Heart left ventricle (tissue), 16 donors: ENCODE measurements around the gene SOX6. TPM values are rescaled to one million over a fixed set of nuclear protein-coding genes. Genes with fewer than 3 reads are reported as not detected.
A peak's percentile ranks its signal among the peaks of the same experiment; 100 is the strongest.

Experiments
- ATAC-seq, 4 donors: fragments of 200-7000 bp; cut with Tn5 transposase; one replicate each; pipeline ENCODE4 v1.9.1; 2020 to 2022; ENCODE audit warnings: moderate library complexity in 4 of 4, mild to moderate bottlenecking in 3 of 4, moderate number of reproducible peaks in 1 of 4
- DNase-seq, 5 donors: peaks; one replicate each; pipeline ENCODE4 v3.0.0-alpha.2; 2020
- H3K27ac ChIP-seq, 12 donors: fragments of 200-600 bp; sonication (generic) in 4 of 12; one replicate each; pipeline versions ENCODE4 v1.5.0 to v1.8.0; 2016 to 2022; ENCODE audit warnings: mild to moderate bottlenecking in 2 of 12
- H3K27me3 ChIP-seq, 9 donors: fragments of 200-600 bp; sonication (generic) in 2 of 9; one replicate each; pipeline versions ENCODE4 v1.5.1 to v1.8.0; 2016 to 2022; ENCODE audit warnings: mild to moderate bottlenecking in 3 of 9
- H3K36me3 ChIP-seq, 9 donors: fragments of 200-600 bp; sonication (generic) in 2 of 9; one replicate each; pipeline versions ENCODE4 v1.5.0 to v1.8.0; 2018 to 2022; ENCODE audit warnings: mild to moderate bottlenecking in 2 of 9
- H3K4me1 ChIP-seq, 12 donors: fragments of 200-600 bp; sonication (generic) in 4 of 12; one replicate each; pipeline versions ENCODE4 v1.5.0 to v1.8.0; 2016 to 2022; ENCODE audit warnings: mild to moderate bottlenecking in 3 of 12
- H3K4me3 ChIP-seq, 12 donors: fragments of 200-600 bp; sonication (generic) in 4 of 12; one replicate each; pipeline versions ENCODE4 v1.5.0 to v1.8.0; 2017 to 2022; ENCODE audit warnings: mild to moderate bottlenecking in 9 of 12, moderate library complexity in 4 of 12
- H3K9me3 ChIP-seq, 12 donors: fragments of 200-600 bp; sonication (generic) in 4 of 12; one replicate each; pipeline versions ENCODE4 v1.5.0 to v1.8.0; 2016 to 2022; ENCODE audit warnings: mild to moderate bottlenecking in 1 of 12
- POLR2A ChIP-seq, 2 donors: fragments of 450-650 bp; IDR thresholded peaks; one replicate each; pipeline ENCODE4 v1.6.1; 2017; ENCODE audit warnings: antibody characterized with exemption in 2 of 2, mild to moderate bottlenecking in 2 of 2, moderate library complexity in 2 of 2
- WGBS, 4 donors: extraction: QIAGEN DNeasy Blood & Tissue Kit in 2 of 4; methylation state at CpG; one replicate each; pipeline versions ENCODE4 v1.1.5 to v1.1.7; 2013 to 2018; 5-methylcytosine and 5-hydroxymethylcytosine counted together
- intact Hi-C, 10 donors: fragments of 100-400 bp; cut with DNase I; formaldehyde crosslinking; loops; one replicate each; pipeline versions ENCODE4 v1.11.1 to v1.14.2; 2022
- polyA plus RNA-seq, 2 donors: library from polyadenylated mRNA; stranded (reverse); fragments of 200-250 nt; gene quantifications; one replicate each; pipeline ENCODE4 v1.2.3, GENCODE V29; 2013
- total RNA-seq, 9 donors: library from RNA; depleted of rRNA in 2 of 9; stranded (reverse); fragments of >200 nt in 2 of 9; fragmentation: NEBNext Ultra II Directional in 3 of 9; extraction: Animal tissue kit (Norgen Biotek cat#: 25700) in 3 of 9; gene quantifications; one replicate each; pipeline versions ENCODE4 v1.1.0 to v1.2.4, GENCODE V29; 2016 to 2023
- TF ChIP-seq, protein P1 (sequence below), 12 donors: fragments of 200-600 bp; sonication (generic) in 4 of 12; IDR thresholded peaks; one replicate each; pipeline versions ENCODE4 v1.5.0 to v1.8.0; 2018 to 2022; ENCODE audit warnings: antibody characterized with exemption in 12 of 12, mild to moderate bottlenecking in 5 of 12
- donor health status: ischemic (EF 13 %, LVEDD 7.1; RV severe dilation, severe dysfunction).
- donor health status: healthy with polysubstance abuse.
- donor health status: DM: no; HTN: yes; CAD: no.
- donor health status: DM: no; HTN: no; CAD: no.
- donor health status: ischemic (EF 25% LVEDD 6.9; RV normal size, moderate dysfunction).
- donor health status: ischemic (EF 25% LVEDD 5.7; RV mildly dilated, moderate dysfunction).
- donor health status: healthy.
- donor health status: DM: yes; HTN: yes; CAD: no.
- donor health status: ischemic (EF 35%, LVEDD 5.7; RV mildly dilated, moderate dysfunction).
- donor health status: nonischemic (EF 11% LVEDD 7.7; RV severe dilation, severe dysfunction).
- donor health status: DM: yes; HTN: yes; CAD: no.
- donor health status: PGD.
- donor health status: ischemic (EF 29% LVEDD 5.4; RV normal size, mild dysfunction).
- donor health status: nonischemic (EF 23%, LVEDD 6.1; RV moderate dilation, normal function).

The SOX6 gene
- total and polyA plus RNA-seq, 11 donors: 1.5 to 39.6 (median 15.6) TPM

DNA sequence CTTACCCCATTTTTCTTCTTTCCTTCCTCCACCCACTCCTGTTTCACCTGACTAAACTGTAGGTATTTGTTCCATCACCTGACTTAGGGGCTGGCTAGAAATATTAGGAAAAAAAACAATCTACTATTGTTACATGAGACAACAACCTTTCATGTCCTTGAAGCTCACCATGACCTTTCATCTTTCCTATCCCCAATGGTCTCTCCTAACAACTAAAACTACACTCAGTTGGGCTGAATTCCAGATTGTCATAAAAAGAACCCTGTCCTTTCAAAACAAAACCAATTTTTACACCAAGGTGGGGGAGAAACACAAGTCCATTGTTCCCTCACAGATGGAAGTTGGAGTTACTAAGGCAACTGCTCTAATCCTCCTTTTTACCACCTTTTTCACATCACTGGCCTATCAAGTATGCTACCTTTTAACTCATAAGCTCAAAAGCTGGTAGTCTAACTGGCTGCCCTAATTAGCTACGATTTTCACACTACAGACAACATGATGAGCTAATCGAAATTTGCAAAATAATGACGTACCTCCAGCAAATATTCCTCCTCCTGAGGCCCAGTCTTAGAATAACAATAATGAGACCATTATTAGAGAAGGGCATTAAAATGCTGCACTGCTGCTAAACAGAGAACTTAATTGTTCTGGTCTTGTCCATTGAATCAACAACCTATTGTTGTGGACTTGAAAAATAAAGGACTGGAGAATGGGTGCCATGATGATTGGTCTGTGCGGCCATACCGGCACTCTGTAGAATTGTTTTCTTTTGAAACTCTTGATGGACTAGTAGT, 46.5 kb upstream of the SOX6 start:
- Histone ChIP-seq H3K27ac (peak overlapping the region in 1 of 12 donors; percentile 20), H3K4me3 (no peak overlapping the region), H3K4me1 (peaks cover 0 to 12% (median 0%) of the 10 kb centered on the region in 12 donors), H3K27me3 (no peaks in the 10 kb centered on the region), H3K9me3 (no peaks in the 10 kb centered on the region), H3K36me3 (no peaks in the 10 kb centered on the region)
- intact Hi-C loops: no loop called here
- DNase-seq: no peak
- ATAC-seq: no peak
- TF ChIP-seq POLR2A (IDR thresholded peaks at IDR 0.05): no peak
- WGBS, 4 donors: 74 to 82% (median 79%) methylated on average over 5 of the region's 5 CpGs

GRCh38 chr11:16397390-16397789, 41.0 kb upstream of the SOX6 start:
- no peak overlapping the region for H3K4me3 ChIP-seq
- DNase-seq (no peak), ATAC-seq (no peak)
- no peak for TF ChIP-seq POLR2A (IDR thresholded peaks at IDR 0.05)
- TF ChIP-seq, protein P1, sequence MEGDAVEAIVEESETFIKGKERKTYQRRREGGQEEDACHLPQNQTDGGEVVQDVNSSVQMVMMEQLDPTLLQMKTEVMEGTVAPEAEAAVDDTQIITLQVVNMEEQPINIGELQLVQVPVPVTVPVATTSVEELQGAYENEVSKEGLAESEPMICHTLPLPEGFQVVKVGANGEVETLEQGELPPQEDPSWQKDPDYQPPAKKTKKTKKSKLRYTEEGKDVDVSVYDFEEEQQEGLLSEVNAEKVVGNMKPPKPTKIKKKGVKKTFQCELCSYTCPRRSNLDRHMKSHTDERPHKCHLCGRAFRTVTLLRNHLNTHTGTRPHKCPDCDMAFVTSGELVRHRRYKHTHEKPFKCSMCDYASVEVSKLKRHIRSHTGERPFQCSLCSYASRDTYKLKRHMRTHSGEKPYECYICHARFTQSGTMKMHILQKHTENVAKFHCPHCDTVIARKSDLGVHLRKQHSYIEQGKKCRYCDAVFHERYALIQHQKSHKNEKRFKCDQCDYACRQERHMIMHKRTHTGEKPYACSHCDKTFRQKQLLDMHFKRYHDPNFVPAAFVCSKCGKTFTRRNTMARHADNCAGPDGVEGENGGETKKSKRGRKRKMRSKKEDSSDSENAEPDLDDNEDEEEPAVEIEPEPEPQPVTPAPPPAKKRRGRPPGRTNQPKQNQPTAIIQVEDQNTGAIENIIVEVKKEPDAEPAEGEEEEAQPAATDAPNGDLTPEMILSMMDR (IDR thresholded peaks at IDR 0.05): no peak
- 53 to 75% (median 63%) methylated on average over 2 of the region's 2 CpGs for WGBS, 4 donors
- H3K36me3 ChIP-seq: no peaks in the 10 kb centered on the region
- H3K9me3 ChIP-seq: no peaks in the 10 kb centered on the region
- H3K27ac ChIP-seq: no peak overlapping the region
- intact Hi-C loops: no loop called here
- H3K4me1 ChIP-seq: peaks cover 0 to 28% (median 3%) of the 10 kb centered on the region in 12 donors
- no peaks in the 10 kb centered on the region for H3K27me3 ChIP-seq

DNA sequence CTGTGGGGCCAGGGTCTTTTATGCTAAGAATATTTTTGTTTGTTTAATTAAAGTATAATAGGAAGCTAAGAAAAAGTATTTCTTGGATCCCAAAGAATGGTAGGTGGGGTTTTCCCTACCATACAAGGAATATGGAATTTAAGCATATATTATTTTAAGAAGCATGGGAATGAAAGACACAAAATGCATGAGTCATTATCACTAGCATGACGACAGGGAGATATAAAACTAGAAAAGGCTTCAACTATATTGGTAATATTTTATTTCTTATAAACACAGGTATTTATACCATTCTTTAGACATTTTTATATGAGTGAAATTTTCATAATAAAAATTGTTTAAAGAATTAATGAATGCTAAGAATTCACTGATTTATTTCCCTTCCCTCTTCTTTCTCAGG, 39.3 kb upstream of the SOX6 start:
- H3K4me1 ChIP-seq: peaks cover 0 to 28% (median 3%) of the 10 kb centered on the region in 12 donors
- intact Hi-C loops: no loop called here
- no peak overlapping the region for H3K4me3 ChIP-seq
- no peak overlapping the region for H3K27ac ChIP-seq
- 37 to 48% (median 43%) methylated on average over 1 of the region's 1 CpG for WGBS, 4 donors
- DNase-seq: no peak
- H3K27me3 ChIP-seq: no peaks in the 10 kb centered on the region
- H3K9me3 ChIP-seq: no peaks in the 10 kb centered on the region
- ATAC-seq: no peak
- TF ChIP-seq, protein P1 (IDR thresholded peaks at IDR 0.05): no peak
- TF ChIP-seq POLR2A (IDR thresholded peaks at IDR 0.05): no peak
- H3K36me3 ChIP-seq: no peaks in the 10 kb centered on the region

- H3K27ac ChIP-seq: no peak overlapping the region
- TF ChIP-seq POLR2A (IDR thresholded peaks at IDR 0.05): no peak
- TF ChIP-seq, protein P1 (IDR thresholded peaks at IDR 0.05): no peak
- no peaks in the 10 kb centered on the region for H3K27me3 ChIP-seq
- ATAC-seq: no peak
- peaks cover 0 to 28% (median 3%) of the 10 kb centered on the region in 12 donors for H3K4me1 ChIP-seq
- intact Hi-C loops: no loop called here
- H3K36me3 ChIP-seq: no peaks in the 10 kb centered on the region
- DNase-seq: no peak
- 78 to 91% (median 81%) methylated on average over 4 of the region's 4 CpGs for WGBS, 4 donors
- no peaks in the 10 kb centered on the region for H3K9me3 ChIP-seq
- no peak overlapping the region for H3K4me3 ChIP-seq
Observed at GRCh38 chr11:16394947-16395346, 38.6 kb upstream of the SOX6 start.
